Inflammatory macrophage (primary cell): Measurements from ENCODE around the gene MINDY4B.

Experiments
- DNase-seq, 2 donors: peaks; one replicate each; pipeline ENCODE4 v3.0.0-alpha.2; 2020 to 2022
- total RNA-seq, 18 experiments: gene quantifications; one replicate each; lab custom pipeline; 2026; ENCODE audit warnings: mixed read lengths in 6 of 18, inconsistent platforms in 2 of 18; lab: John Stamatoyannopoulos, UW

MINDY4B gene
- total RNA-seq = 0 to 0.07 (median 0) reads per million in 18 experiments

DNA sequence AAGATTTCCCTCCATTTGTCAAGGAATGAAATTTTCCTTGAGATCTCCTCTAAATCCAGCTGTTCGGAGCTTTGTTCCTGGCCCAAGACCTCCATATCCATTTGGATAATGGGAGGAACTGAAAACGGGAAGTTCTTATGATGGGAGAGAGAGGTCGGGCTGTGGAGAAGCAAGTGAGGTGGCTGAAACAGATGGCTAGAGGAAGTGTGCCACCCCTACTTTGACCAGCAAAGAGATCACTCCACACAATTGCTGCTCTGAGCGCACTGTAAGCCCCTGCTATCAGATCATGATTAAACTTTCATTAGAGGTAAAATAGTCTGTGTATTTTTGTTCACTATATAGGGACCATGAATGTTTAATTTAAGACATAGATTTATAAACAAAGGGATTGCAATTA lies at the start of gene MINDY4B:
MINDY4B (minus strand) TSS at position 101 of the 400 bp plus-strand sequence; CDS start at position 101, 0 bp downstream.
- DNase-seq = no peak

DNA sequence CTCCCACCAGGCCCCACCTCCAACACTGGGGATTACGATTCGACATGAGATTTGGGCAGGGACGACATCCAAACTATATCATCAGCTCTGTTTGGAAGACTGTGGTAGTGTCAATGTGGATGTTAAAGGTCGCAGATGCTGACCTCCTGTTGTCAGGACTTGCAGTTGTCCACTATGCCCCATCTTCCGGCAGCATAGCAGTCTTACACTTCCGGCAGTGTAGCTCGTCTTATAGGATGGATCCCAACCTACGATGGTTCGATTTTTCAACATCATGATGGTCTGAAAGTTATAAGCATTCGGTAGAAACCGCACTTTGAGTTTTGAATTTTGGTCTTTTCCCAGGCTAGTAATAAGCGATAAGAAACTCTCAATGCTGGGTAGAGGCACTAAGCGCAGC lies 46.7 kb upstream of the MINDY4B start:
- no peak for DNase-seq

DNA sequence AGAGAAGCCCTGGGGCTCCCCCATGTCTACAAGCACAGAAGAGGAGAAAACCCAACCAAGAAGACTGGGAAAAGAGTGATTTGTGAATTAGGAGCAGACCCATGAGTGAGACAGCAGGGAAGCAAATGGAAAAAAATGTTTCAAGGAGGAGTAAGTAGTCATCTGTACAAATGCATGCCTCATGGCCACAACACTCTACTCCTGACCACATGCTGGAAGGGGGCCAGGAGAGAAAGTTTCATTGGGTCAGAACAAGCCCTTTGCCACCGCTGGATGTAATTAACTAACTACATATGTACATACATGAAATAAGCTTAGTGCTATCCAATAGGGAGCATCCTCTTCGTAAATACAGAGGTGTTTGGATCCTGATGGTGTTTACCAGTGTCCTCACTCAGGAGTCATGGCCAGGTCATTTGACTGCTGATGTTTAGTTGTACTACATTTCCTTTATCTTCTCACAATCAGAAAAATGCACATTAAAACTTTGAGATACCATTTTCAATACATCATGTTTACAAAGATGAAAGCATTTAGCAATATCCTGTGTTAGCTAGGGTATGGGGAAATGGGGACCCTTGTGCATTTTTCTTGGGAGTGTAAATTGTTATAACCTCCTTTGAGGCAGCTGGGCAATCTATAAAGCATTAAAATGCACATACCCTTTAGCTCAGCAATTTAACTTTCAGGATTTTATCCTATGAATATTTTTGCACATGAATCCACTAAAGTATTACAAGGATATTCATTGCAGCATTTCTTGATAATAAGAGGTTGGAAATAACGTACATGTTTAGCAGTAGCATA lies 40.2 kb upstream of the MINDY4B start:
- no peak for DNase-seq

DNA sequence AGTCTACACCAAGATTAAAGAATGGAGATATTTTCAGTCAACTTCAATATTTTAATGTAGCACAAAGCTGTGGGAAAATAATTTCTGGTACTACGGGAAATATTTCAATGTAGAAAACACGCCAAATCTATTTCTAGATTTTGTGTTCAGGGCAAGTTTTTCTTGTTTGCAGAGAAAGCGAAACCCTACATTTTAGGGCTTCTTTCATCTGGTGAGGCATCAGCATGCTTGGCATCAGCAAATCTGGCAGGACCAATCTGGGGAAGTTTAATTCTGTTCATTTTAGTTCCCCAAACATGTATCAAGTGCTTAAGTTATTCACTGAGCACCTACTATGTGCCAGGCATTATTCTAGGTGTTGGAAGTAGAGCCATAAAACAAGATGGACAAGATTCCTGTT lies 37.0 kb upstream of the MINDY4B start:
- no peak for DNase-seq

DNA sequence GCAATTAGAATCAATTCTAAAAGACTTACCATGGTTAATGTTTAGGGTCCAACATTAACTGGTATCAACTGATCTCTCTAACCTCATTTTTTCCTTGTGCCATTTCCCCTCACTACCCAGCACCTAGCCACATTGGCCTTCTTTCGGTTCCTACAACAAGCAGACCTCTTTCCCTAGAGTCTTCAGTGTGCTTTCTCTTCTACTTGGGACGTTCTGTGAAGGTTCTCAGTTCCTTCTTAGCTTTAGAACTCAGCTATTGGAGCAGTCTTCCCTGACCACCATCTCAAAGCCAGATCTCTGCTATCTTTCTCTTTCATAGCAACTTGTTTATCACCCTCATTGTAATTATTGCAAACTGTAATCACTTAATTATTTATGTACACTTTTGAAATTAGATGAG lies 31.5 kb upstream of the MINDY4B start:
- no peak for DNase-seq

DNA sequence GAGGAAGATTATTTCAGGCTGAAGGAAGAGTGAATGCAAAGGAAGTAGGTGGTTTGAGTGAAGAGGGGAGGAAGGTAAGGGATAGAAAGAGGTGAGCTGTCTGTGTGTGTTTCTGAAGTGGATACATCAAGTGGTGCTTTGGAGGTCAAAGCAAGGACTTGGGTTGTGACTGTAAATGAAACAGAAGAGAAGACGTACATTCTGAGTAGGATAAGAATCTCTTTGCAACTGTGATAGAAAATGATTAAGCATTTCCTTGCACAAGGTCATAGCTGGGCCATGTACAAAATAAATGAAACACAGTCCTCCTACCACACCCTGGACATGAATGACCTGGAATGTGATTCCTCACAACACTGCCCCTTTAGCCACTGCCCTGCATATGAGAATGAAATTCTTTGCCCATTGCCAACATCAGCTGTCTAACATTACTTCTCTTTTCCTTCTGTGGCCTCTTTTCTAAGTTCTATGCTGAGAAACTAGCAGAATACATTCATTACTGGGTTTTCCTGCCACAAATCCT lies 28.3 kb upstream of the MINDY4B start:
- no peak for DNase-seq

DNA sequence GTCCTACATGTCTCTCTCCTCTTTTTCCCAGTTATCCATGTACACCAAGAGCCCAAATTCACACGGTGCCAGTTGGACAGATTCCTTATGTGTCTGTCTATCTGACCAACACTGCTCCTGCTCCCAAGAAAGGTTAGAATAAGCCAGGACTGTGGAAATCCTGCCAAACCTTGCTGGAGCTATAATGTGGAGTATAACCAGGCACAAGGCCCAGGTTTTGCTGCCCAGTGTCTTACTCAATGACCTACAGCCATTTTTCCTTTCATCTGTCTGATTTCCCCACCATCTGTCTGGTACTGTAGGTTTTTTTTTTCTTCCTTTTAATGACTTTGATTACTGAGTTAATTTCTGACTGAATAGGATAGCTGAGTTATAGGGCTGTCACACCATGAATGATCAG lies 26.5 kb upstream of the MINDY4B start:
- no peak for DNase-seq

DNA sequence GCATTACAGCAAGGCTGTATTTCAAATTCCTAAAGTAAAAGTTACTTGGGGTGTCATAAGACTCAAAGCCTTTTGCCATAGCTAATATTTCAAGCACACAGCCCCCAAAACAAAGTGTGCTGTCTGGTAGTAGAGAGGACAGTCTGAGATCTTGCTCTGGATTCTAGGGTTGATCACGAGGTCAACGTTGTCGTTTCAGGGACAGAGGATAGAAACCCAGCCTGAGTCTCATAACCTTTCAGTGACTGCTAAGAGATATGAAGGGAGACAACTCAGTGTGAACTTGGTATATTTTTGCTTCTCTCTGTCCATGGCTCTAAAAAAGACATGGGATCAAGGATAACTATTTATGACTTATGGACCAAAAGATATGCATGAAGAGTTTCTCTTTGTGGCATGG lies 25.6 kb upstream of the MINDY4B start:
- DNase-seq = no peak

DNA sequence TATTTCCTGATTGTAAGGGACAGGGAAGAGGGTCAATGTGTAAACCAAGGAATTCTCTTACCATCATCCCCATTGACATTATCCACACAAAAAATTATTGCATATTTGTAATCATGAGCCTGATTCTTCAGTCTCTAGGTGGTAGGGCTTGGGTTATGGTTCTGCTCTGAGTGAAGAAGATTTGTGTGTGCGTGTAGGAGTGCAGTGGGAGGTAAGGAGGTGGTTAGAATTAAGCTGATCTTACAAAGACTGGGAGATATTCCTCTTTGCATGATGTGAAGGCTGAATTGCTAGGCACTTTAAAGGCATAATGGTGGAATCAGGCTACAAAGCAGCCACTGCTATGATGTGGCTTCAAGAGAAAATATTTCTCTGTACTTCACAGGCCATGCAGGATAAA lies 23.0 kb upstream of the MINDY4B start:
- DNase-seq = no peak

DNA sequence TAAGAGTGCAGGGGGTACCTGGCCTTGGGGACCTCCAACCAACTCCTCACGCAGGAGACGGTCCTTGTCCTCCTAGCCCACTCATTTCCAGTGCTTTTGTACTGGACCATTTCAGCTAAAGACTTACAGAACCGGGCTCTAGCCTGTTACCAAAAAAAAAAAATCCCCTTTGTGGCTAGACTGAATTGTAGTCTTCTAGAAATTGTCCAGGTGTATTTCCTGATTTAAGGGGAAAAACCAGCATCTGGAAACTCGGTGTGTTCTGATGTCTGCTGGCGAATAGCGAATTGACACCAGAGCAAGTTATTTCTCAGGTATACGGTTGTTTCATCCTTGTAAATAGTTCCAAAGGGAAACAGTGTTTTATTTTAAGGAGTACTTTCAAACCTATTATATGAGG lies 21.1 kb upstream of the MINDY4B start:
- DNase-seq = no peak

DNA sequence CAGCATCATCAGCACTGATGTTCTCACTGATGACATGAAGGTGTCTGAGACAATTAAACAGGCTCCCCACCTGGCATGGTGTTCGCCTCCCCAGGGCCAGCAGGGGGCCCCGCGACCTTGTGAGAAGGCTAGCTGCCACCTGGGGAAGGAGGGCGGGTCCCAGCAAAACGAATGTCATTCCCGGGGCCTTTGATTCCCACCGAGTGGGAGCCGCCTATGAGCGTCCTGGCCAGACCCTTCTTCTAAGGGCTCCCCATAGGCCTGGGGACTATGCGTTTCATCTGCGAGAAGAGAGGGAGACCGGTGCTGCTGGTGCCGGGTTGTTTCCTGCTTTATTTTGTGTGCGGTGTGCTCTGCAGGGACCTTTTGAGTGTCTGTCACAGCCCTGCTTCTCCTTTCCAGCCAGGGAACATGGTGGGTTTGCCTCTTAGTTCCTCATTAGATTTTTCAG lies 20.5 kb upstream of the MINDY4B start:
- peak; percentile 37 to 58 for DNase-seq

DNA sequence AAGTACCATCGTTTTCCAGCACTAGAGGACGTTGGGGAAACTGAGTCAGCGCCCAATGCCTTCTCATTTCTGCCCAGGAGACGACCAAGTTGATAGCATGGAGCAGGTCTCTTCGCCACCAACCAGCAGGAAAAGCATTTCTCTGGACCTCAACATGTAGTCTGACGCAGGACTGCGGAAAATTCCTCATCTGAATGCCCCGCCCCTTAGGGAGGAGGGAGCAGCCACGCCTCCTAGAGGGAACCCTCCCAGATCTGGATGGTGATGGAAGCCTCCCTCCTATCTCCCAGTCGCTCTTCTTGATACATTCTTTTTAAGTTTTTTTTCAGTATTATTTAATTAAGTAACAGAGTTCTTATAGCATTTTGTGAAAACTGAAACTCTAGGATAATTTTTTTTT lies 17.4 kb upstream of the MINDY4B start:
- no peak for DNase-seq

DNA sequence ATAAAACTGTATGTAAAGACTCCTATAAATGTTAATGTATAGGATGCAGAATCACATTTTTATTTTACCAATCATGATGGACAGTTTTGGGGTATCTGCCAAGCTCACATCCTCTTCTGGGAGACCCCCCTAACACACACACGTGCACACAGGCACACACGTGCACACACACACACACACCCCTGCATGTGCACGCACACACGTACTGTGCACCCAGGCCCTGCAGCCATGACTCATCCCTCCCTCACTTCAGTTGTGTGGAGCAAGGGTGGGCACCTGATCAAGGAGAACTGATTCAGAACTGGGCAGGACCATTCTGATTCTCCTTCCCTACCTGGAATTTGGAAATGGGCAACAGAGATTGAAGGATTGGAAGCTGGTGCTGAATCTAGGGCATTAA lies 16.0 kb upstream of the MINDY4B start:
- no peak for DNase-seq

DNA sequence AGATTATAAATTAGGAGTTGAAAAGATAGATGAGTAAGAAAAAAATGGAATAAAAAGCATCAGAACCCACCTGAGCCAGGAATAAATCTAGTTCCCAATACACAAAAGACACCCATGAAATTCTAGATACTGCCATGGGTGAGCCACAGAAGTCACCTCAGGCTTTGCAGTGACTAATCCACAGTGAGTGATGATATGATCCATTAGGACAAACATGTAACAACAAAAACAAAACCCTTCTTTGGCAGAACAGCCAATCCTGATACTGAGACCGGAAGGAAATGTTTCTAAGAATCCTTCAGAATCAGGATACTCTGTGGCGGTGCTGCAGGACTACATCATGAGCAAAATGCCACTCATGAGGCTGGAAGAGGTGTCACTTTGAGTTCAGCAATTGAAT lies 15.0 kb upstream of the MINDY4B start:
- DNase-seq = no peak

DNA sequence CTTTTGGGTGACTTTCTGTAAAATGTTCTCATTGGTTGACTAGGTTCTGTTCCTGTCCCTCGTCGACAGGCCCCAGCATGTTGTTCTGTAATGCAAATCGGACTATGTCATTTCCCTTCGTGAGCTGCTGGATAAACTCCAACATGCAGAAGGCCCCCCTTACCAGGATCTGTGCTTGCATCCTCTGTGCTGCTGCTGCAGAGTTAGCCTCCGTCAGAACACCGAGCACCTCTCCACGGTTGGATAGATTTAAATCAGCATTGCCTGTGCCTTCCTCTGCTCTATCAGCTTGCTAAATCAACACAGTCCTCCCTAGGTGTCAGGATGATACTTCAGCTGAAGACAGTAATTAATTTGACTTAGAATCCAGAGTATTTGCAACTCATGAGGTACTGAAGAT lies 12.7 kb upstream of the MINDY4B start:
- DNase-seq = no peak

DNA sequence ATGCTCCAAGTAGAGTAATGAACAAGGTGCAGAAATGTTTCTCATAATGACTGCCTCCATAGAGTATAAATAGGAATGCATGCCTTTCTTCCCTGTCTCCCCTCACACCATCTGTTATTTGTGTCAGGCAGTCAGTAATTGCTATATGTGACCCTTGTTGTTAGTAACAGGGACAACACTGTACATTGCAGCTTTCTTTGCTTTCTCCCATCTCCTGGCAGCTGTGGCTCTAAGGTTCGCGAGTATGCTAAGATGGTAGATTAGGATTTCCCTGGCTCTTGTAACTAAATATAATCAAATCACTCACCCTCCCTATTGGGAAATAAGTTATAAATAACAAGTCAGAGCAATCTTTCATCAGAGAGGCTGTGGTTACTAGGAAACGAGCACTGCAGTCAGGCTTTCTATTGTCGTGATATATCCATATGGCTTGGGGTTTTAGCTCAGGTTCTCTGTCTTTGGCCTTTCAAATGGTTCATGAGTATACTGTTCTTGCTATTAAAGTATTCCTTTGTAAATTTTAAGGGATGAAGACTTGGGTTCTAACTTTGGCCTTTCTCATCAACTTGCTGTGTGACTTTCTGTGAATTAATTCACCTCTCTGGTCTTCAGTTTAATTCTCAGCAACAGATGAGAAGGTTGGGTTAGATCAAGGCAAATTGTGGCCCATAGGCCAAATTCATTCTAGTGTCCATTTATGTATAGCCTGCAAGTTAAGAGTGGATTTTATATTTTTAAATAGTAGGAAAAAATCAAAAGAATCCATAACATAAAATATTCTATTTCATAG lies 8.1 kb upstream of the MINDY4B start:
- DNase-seq = peak; percentile 33

DNA sequence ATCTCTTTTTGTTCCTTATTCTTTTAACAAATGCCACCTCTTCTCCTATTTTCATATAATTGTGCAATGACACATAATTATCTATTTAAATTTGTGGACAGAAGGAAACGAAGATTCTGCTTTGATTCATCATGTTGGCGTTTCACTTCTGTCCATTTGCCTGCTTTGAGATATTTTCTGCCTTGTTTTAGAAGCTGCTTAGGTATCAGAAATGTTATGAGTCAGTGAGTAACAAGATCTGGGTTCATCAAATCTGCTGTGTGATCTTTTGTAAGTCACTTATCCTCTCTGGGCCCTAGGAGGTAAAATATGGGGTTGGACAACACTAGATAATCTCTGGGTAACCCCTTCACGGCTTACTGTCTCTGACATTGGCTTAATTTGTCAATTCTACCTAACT lies 7.3 kb upstream of the MINDY4B start:
- DNase-seq = no peak

DNA sequence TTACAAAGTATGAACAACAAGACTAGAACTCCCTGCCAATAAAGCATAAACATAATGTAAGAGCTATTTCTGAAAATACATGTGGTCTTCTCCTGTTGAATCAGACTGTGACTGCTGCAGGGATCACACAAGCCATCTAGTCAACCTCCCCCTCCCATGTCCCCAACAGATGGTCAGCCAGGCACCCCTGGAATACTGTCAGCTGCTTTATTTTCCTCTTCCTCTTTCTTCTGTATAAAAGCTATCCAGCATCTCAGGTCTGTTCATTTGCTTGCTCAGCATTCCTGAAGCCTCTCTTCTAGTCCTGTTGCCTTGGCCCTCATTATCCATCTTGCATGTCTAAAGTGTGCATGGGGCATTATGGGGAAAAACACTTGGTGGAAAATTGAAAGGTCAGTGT lies 6.5 kb upstream of the MINDY4B start:
- no peak for DNase-seq

DNA sequence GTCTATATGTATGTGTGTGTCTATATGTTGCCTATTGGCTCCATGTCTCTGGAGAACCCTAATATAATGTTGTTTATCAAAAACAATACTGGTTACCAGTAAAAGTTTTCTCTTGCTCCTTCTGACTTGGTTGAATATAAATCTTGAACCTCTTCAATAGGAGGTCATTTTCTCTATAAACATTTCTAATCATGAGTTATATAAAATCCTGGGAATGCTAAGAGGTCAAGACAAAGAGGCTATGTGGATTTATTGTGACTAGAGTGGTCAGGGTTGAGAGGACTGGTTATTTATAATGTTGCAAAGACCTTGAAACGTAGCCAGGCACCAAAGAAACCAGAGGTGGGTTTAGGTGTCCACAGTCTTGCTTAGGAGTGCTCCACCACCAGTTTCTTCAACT lies 1.2 kb upstream of the MINDY4B start:
- DNase-seq = no peak

DNA sequence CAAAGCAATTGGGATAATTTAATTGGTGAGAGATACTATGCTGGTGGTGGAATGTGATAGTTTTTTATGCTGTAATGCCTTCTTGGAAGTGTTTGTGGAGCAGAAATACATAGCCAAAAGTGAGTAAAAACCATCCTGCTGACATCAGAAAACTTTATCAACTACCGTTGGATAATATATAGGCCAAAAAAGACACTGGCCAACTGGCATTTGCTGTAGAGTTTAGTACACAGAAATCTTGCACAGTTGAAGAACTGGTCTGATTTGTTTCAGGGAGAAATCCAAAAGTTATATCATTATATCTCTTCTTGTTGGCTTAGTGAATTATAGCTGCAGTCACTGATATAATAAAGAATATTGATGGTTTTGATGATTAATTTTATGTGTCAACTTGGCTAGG lies 507 bp upstream of the MINDY4B start:
- DNase-seq = no peak

DNA sequence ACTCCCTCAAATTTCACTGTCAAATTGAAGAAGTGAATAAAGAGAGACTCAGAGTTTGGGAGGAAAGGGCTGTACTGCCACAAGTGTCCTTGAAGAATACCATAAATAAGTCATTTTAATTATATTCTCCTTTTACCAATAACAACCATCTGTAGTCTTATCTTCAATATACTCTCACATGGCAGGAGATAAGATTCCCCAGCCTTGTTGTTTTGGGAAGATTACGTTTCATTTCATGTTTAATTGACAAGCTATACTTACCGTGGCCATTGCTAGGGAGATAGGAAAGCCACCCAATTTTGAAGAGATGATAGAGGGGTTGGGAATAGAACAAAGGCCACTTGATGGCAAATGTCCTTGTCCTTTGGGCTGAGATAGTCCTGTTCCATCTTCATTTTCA lies 2.3 kb downstream of the MINDY4B start:
- DNase-seq = no peak

DNA sequence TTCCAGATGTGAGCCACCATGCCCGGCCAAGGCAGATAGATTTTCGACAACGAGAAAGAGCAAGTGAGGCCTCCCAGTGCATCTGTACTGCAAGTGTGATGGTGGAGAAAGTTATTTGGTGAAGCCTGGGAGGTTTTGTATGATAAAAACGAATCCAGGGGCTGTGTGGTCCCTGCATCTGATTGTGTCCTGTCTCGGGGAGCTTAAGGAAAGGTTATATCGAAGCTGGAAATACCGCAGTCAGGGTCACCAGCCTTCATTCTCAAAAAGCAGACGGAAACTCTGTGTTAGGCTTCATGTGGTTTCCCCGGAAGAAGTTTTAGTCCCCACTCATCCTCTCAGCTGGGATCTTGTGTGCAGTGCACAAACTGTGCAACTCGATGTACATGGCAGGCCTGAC lies 3.4 kb downstream of the MINDY4B start:
- no peak for DNase-seq

DNA sequence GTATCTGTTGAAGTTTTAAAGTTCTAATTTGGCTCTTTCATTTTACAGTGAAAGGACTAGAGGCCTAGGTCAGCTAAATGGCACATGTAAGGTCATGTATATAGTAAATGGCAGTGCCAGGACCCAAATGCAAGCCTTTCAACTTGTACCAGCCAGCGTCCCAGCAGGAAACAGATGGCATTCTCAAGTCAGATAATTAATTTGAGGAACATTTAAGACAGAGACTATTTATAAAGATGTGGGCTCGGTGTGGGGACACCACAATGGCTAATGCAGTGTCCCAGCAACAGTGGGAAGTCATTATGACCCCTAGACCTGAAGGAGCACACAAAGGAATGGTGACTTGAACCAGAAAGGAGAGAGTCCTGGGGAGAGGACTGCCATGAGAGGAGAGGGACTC lies 6.1 kb downstream of the MINDY4B start:
- DNase-seq = no peak
